Upper lobe of right lung (tissue), 1 donor: ENCODE measurements around the gene TRMT112. TPM values are rescaled to one million over a fixed set of nuclear protein-coding genes. Genes with fewer than 3 reads are reported as not detected.

Source experiments
- ATAC-seq: fragments of 200-7000 bp; cut with Tn5 transposase; one replicate; pipeline ENCODE4 v1.9.1; 2020; ENCODE audit warnings: mild to moderate bottlenecking, moderate library complexity
- DNase-seq: peaks from one replicate; pipeline ENCODE4 v3.0.0-alpha.2; 2020
- H3K27ac ChIP-seq: fragments of 200-600 bp; one replicate; pipeline ENCODE4 v1.8.0; 2022
- H3K27me3 ChIP-seq: fragments of 200-600 bp; one replicate; pipeline ENCODE4 v1.8.0; 2022; ENCODE audit warnings: mild to moderate bottlenecking
- H3K36me3 ChIP-seq: fragments of 200-600 bp; one replicate; pipeline ENCODE4 v1.8.0; 2022
- H3K4me1 ChIP-seq: fragments of 200-600 bp; one replicate; pipeline ENCODE4 v1.8.0; 2022
- H3K4me3 ChIP-seq: fragments of 200-600 bp; one replicate; pipeline ENCODE4 v1.8.0; 2022; ENCODE audit warnings: mild to moderate bottlenecking
- H3K9me3 ChIP-seq: fragments of 200-600 bp; one replicate; pipeline ENCODE4 v1.8.0; 2022
- CTCF ChIP-seq: fragments of 200-600 bp; IDR thresholded peaks from one replicate; pipeline ENCODE4 v1.8.0; 2022; ENCODE audit warnings: antibody characterized with exemption
- intact Hi-C: fragments of 100-400 bp; cut with DNase I; formaldehyde crosslinking; loops from one replicate; pipeline ENCODE4 v1.11.0; 2022
- total RNA-seq: library from RNA; stranded (reverse); fragmentation: NEBNext Ultra II Directional; extraction: Animal tissue kit (Norgen Biotek cat#: 25700); gene quantifications from one replicate; pipeline ENCODE4 v1.2.1, GENCODE V29; 2021
- donor health status: DM: no; HTN: yes; CAD: no; lungs with severe emphysema.

The TRMT112 gene
- total RNA-seq, 1 donor from 2014 or later = 168 TPM

- no peaks in the 10 kb centered on the region for H3K36me3 ChIP-seq
- ATAC-seq (no peak), DNase-seq (no peak)
- H3K27me3 ChIP-seq = no peaks in the 10 kb centered on the region
- intact Hi-C loops = no loop called here
- no peak overlapping the region for H3K27ac ChIP-seq
- H3K4me1 ChIP-seq = no peaks in the 10 kb centered on the region
- TF ChIP-seq CTCF = no peak
- H3K4me3 ChIP-seq = no peak overlapping the region
- no peaks in the 10 kb centered on the region for H3K9me3 ChIP-seq
Measured at GRCh38 chr11:64348383-64349024, 31.1 kb upstream of the TRMT112 start.

- peaks cover 1% of the 10 kb centered on the region for H3K4me1 ChIP-seq
- no peaks in the 10 kb centered on the region for H3K9me3 ChIP-seq
- H3K36me3 ChIP-seq = no peaks in the 10 kb centered on the region
- TF ChIP-seq CTCF = no peak
- H3K27ac ChIP-seq = no peak overlapping the region
- intact Hi-C loops = no loop called here
- ATAC-seq (no peak), DNase-seq (no peak)
- H3K27me3 ChIP-seq = no peaks in the 10 kb centered on the region
- no peak overlapping the region for H3K4me3 ChIP-seq
Measured at GRCh38 chr11:64347193-64347867, 30.0 kb upstream of the TRMT112 start.

- intact Hi-C loops = no loop called here
- H3K27ac ChIP-seq = no peak overlapping the region
- no peaks in the 10 kb centered on the region for H3K27me3 ChIP-seq
- no peaks in the 10 kb centered on the region for H3K36me3 ChIP-seq
- ATAC-seq (no peak), DNase-seq (no peak)
- no peak overlapping the region for H3K4me3 ChIP-seq
- peaks cover 14% of the 10 kb centered on the region for H3K4me1 ChIP-seq
- no peaks in the 10 kb centered on the region for H3K9me3 ChIP-seq
- no peak for TF ChIP-seq CTCF
Measured at GRCh38 chr11:64344787-64345186, 27.4 kb upstream of the TRMT112 start.

GRCh38 chr11:64343767-64344559 is 26.6 kb upstream of the TRMT112 start:
- Histone ChIP-seq H3K4me1 (peaks cover 14% of the 10 kb centered on the region), H3K4me3 (no peak overlapping the region), H3K36me3 (no peaks in the 10 kb centered on the region), H3K27me3 (no peaks in the 10 kb centered on the region), H3K9me3 (no peaks in the 10 kb centered on the region), H3K27ac (no peak overlapping the region)
- TF ChIP-seq CTCF = peak; percentile 16
- DNase-seq (no peak), ATAC-seq (no peak)
- intact Hi-C loops = no loop called here

- H3K9me3 ChIP-seq = no peaks in the 10 kb centered on the region
- intact Hi-C loops = no loop called here
- ATAC-seq = no peak
- no peaks in the 10 kb centered on the region for H3K36me3 ChIP-seq
- DNase-seq = no peak
- peak overlapping the region; percentile 41 for H3K4me3 ChIP-seq
- no peak overlapping the region for H3K27ac ChIP-seq
- H3K4me1 ChIP-seq = peaks cover 14% of the 10 kb centered on the region
- TF ChIP-seq CTCF = no peak
- H3K27me3 ChIP-seq = no peaks in the 10 kb centered on the region
Measured at GRCh38 chr11:64342869-64343745, 25.7 kb upstream of the TRMT112 start.
